ELR (cell line): ENCODE results near the gene TTLL6.
A peak's percentile ranks its signal among the peaks of the same experiment; 100 is the strongest.

Source experiments
- DNase-seq: peaks from one replicate; pipeline ENCODE4 v3.0.0-alpha.2; 2015; ENCODE audit warnings: low read depth

The TTLL6 gene

GRCh38 chr17:48737330-48738043 is 79.5 kb downstream of the TTLL6 start:
- no peak for DNase-seq

GRCh38 chr17:48735062-48735351 is 82.0 kb downstream of the TTLL6 start:
- no peak for DNase-seq

GRCh38 chr17:48734333-48735061 is 82.5 kb downstream of the TTLL6 start:
- no peak for DNase-seq

- DNase-seq = no peak
Observed at GRCh38 chr17:48733632-48734328, 83.2 kb downstream of the TTLL6 start.

GRCh38 chr17:48732688-48733629 is 84.1 kb downstream of the TTLL6 start:
- no peak for DNase-seq

- no peak for DNase-seq
Observed at GRCh38 chr17:48731355-48731754, 85.7 kb downstream of the TTLL6 start.

GRCh38 chr17:48730240-48730550 is 86.8 kb downstream of the TTLL6 start:
- DNase-seq = no peak

GRCh38 chr17:48729335-48730239 is 87.4 kb downstream of the TTLL6 start:
- DNase-seq = no peak

- peak; percentile 71 for DNase-seq
Observed at GRCh38 chr17:48728232-48729231, 88.5 kb downstream of the TTLL6 start, which contains the start of gene HOXB13. Gene HOXB13, minus strand, starts transcription at chr17:48728750. Its CDS starts 157 bp downstream, at chr17:48728593.

- no peak for DNase-seq
Observed at GRCh38 chr17:48727415-48728175, 89.4 kb downstream of the TTLL6 start.

GRCh38 chr17:48726916-48727286 is 90.1 kb downstream of the TTLL6 start:
- DNase-seq = no peak

GRCh38 chr17:48726114-48726915 is 90.7 kb downstream of the TTLL6 start:
- DNase-seq = no peak

- DNase-seq = no peak
Observed at GRCh38 chr17:48725288-48726064, 91.6 kb downstream of the TTLL6 start.

- DNase-seq = no peak
Observed at GRCh38 chr17:48725004-48725287, 92.1 kb downstream of the TTLL6 start.

GRCh38 chr17:48724251-48725003 is 92.6 kb downstream of the TTLL6 start:
- DNase-seq = peak; percentile 87

GRCh38 chr17:48723423-48724250 is 93.4 kb downstream of the TTLL6 start:
- DNase-seq = peak; percentile 39
